GM18909 (cell line): ENCODE measurements around the gene KCNK7.
A peak's percentile ranks its signal among the peaks of the same experiment; 100 is the strongest.
"Not testable (repeated sequence)": the region's sequence is repeated elsewhere in the genome, so short reads cannot be mapped to it uniquely, and the experiment has no call there.

Experiments used
- ATAC-seq: cut with Tn5 transposase; IDR thresholded peaks from one replicate; pipeline ENCODE4 v1.9.1; 2021; ENCODE audit warnings: mild to moderate bottlenecking; ENCODE audit not compliant: unreplicated experiment, poor library complexity

Gene KCNK7

GRCh38 chr11:65595543-65596281 lies at the start of gene KCNK7:
Gene KCNK7 (minus strand): TSS chr11:65595800. CDS start chr11:65595772, 28 bp downstream.
- no peak for ATAC-seq

GRCh38 chr11:65644837-65645236 lies 49.2 kb upstream of the KCNK7 start:
- no peak for ATAC-seq

- ATAC-seq = no peak
Observed at GRCh38 chr11:65643971-65644370, 48.4 kb upstream of the KCNK7 start.

GRCh38 chr11:65642014-65642671 lies 46.5 kb upstream of the KCNK7 start:
- no peak for ATAC-seq

GRCh38 chr11:65641297-65642013 lies 45.9 kb upstream of the KCNK7 start:
- ATAC-seq = no peak

- peak; percentile 3 for ATAC-seq
Observed at GRCh38 chr11:65640483-65641296, 45.1 kb upstream of the KCNK7 start.

- ATAC-seq = peak; percentile 39
Observed at GRCh38 chr11:65639623-65640482, 44.3 kb upstream of the KCNK7 start.

- not testable (repeated sequence) for ATAC-seq
Observed at GRCh38 chr11:65639228-65639597, 43.6 kb upstream of the KCNK7 start.

- peak; percentile 44 for ATAC-seq
Observed at GRCh38 chr11:65637794-65638419, 42.3 kb upstream of the KCNK7 start, which contains the start of gene SIPA1. Gene SIPA1 (plus strand): TSS chr11:65638101. CDS start chr11:65640922, 2,821 bp downstream.

- ATAC-seq = no peak
Observed at GRCh38 chr11:65637032-65637557, 41.5 kb upstream of the KCNK7 start.

GRCh38 chr11:65636108-65637031 lies 40.8 kb upstream of the KCNK7 start:
- ATAC-seq = no peak

- ATAC-seq = no peak
Observed at GRCh38 chr11:65634905-65635731, 39.5 kb upstream of the KCNK7 start.

GRCh38 chr11:65634440-65634839 lies 38.8 kb upstream of the KCNK7 start:
- ATAC-seq = no peak

GRCh38 chr11:65634109-65634436 lies 38.5 kb upstream of the KCNK7 start:
- ATAC-seq = no peak

- ATAC-seq = no peak
Observed at GRCh38 chr11:65633390-65634108, 37.9 kb upstream of the KCNK7 start.

- no peak for ATAC-seq
Observed at GRCh38 chr11:65630215-65630614, 34.6 kb upstream of the KCNK7 start.
